ENCODE data around the gene TMEM44. TPM values are rescaled to one million over a fixed set of nuclear protein-coding genes. Genes with fewer than 3 reads are reported as not detected.
"Not testable (repeated sequence)": the region's sequence is repeated elsewhere in the genome, so short reads cannot be mapped to it uniquely, and the experiment has no call there.

Gene TMEM44
- total RNA-seq, 1 experiment from 2014 or later, result 15.4 TPM

DNA sequence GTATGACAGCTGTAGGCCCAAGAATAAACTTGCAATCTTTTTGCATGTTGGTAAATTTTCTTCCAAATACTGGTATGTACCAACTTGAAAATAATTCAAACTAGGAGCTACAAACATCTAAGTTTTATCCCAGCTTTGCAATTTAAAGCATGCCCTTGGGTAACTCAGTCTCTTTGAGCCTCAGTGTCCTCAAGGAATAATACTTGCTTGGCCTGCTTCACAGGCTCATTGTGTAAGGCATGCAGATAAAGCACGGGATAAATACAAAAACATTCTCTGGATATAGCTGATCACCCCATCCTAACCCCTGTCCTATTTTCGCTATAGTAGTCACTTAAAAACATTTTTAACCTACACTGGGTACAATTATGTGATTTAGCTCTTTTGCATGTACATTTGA is 9.6 kb upstream of the TMEM44 start:
- DNase-seq (ENCODE audit: low spot score), result no peak

DNA sequence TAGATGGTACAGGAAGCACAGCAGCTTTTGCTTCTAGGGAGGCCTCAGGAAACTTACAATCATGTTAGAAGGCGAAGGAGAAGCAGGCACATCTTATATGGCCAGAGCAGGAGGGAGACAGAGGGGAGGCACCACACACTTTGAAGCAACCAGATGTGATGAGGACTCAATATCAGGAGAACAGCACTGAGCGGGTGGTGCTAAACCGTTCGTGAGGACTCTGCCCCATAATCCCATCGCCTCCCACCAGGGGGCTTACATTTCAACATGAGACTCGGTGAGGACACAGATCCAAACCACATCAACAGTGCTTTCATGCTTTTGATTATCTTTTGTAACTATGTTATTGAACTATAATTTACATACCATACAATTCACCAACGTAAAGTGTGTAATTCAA is 7.6 kb upstream of the TMEM44 start:
- DNase-seq (ENCODE audit: low spot score), result peak; percentile 47

DNA sequence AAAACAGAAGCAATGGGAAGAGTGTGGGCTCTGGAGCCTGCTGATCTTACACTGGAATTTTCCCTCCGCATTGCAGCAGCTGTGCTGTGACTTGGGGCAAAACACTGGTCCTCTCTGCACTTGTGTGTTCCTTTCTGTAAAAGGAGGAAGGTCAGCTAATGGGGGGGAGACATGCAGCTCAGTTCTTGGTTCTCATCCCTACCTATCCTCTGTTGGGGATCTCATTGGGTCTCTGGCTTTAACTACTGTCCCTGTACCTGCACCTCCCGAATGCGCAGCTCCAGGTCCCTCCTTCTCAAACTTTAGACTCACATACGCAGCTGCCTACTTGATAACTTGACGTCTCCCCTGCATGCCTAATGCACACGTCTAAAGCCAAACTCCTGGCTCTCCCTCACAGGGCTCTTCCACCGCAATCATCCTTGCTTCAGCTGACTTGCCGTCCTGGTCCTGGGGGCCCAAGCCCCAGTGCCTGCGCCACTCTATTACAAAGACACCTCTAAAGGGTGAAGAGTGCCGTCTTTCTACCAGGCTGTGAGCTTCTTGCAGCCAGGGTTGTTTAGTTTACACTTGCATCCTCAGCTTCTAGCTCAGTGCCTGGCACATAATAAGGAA is 5.9 kb upstream of the TMEM44 start:
- DNase-seq (ENCODE audit: low spot score), result no peak

DNA sequence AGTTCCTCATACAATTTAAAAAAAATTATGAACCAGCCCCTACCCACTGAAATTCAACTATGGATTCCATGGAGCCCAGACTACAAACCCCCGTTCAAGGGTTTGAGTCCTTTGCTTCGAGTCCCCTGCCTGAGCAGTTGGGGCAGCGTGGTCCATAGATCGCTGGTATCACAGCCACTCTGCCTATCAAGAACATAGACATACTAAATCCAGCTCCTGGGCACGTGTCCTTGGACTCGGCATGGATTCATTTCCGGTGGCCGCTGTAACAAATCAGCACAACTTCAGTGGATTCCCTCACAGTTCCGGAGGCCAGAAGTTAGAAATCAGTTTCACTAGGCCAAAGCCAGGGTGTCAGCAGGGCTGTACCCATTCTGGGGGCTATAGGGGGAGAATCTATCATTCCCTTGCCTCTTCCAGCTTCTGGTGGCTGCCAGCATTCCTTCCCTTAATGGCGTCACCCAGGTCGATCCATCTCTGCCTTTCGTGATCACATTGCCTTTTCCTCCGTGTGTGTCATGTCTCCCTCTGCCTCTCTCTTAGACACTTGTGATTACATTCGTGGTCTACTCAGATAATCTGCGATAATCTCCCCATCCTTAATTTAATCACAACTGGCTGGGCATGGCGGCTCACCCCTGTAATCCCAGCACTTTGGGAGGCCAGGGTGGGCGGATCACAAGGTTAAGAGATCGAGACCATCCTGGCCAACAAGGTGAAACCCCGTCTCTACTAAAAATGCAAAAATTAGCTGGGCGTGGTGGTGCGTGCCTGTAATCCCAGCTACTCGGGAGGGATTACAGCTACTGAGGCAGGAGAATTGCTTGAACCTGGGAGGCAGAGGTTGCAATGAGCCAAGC is 4.6 kb upstream of the TMEM44 start:
- DNase-seq (ENCODE audit: low spot score), result no peak

DNA sequence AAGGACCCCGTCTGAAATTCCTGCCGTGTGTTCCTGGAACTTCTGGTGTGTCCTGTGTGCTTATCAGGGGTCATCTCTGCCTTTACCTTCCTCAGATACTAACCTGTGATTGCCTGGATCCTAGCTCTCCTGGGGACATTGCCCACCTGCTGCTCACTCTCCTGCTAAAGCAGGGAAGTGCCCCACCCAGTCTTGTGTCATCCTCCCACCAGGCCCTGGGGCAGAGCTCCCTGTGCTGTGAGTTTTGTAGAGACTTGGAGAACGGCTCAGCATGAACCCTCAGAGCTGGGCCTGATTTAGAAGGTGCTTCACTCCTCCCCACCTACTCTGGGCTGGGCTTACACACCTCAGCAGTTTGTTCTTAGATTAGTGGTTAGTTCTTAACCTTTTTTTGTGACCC is 3.8 kb upstream of the TMEM44 start:
- peak; percentile 36 for DNase-seq (ENCODE audit: low spot score)

DNA sequence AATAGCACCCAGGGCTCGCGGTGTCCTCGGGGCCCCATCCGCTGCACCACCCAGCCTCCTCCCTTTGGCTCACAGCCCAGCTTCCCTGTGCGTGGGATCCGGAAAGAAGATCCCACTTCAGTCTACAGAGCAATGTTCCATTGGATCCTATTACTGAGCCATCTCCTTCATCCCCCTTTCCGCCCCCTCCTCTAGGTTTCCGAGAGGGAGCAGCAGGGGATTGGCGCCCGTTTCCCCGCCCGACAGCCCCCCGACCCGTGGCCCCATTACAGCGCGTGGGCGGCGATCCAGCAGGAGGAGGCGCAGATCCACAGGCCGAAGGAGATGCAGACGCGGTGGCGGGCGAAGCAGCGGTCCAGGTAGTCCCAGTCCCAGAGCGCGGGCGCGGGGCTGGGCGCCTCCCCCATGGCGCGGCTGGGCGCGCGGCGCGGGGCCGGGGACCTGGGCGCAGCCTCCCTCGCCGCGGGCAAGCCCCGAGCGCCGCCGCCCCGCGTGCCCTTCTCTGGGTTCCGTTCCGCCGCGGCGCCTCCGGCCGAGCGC is 340 bp downstream of the TMEM44 start:
- DNase-seq (ENCODE audit: low spot score), result peak; percentile 42

DNA sequence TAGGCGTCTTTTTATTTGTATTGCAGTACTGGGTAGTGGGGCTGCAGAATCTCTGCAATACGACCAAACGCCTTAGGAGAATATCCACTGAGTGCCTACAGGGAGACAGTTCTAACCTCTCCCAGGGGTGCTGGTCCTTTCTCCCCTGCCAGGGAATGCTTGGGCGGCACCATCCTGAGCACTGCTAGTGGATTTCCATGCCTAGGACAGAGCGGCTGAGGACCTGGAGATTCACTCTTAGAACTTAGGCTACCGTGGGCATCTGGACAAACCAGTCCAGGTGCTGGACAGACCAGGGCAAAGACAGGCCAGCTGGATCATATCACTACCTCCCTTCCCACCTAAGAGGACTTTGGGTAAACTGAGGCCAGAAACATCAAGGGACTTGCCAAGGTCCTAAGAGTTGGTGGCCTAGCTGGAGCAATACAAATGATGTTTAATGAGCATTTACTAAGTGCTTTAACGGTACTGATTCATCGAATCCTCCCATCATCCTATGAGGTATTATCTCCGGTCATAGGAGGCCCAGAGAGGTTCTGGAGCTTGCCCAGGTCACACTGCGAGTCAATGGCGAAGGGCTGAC is 902 bp downstream of the TMEM44 start:
- no peak for DNase-seq (ENCODE audit: low spot score)

DNA sequence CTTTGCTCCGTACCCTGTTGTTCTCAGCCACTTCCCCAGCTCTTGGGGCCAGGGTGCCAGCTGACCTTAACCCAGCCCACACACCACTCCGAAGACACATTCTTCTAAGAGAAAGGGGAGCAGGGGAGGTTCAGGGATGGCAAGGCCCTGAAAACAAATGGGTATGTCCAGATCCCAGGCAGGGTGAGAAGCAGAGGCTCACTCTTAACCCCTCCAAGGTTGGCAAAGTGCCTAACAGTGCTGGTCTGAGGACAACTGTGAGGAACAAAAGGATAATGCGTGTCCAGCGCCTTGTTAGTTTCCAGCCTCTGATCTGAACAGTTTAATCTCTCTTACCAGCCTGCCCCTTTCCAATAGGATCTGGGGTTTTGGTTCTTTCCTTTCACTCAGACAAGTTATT is 1.5 kb downstream of the TMEM44 start:
- DNase-seq (ENCODE audit: low spot score), result no peak

DNA sequence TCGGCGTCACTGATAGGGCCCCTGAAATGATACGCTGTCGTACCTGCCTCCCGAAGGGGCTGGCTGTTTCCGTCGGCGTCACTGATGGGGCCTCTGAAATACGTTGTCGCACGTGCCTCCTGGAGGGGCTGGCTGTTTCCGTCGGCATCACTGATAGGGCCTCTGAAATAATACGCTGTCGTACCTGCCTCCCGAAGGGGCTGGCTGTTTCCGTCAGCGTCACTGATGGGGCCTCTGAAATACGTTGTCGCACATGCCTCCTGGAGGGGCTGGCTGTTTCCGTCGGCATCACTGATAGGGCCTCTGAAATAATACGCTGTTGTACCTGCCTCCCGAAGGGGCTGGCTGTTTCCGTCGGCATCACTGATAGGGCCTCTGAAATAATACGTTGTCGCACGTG is 2.5 kb downstream of the TMEM44 start:
- DNase-seq (ENCODE audit: low spot score), result not testable (repeated sequence)

DNA sequence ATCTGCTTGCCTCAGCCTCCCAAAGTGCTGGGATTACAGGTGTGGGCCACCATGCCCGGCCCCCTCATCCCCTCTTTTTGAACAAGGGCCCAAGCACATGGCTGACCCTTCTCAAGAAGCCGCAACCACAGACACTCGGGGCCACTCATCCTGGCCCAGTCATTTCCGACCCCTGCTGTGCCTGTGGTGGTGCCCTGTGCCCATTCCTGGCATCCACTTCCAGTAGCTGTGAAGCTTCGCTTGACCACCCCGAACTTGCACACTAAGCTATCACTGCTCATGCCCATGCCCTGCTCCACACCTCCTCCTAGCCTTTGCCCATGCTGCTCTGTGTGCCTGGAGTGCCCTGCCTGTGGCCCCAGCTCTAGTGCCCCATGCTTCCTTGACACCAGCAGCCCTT is 8.3 kb downstream of the TMEM44 start:
- no peak for DNase-seq (ENCODE audit: low spot score)

DNA sequence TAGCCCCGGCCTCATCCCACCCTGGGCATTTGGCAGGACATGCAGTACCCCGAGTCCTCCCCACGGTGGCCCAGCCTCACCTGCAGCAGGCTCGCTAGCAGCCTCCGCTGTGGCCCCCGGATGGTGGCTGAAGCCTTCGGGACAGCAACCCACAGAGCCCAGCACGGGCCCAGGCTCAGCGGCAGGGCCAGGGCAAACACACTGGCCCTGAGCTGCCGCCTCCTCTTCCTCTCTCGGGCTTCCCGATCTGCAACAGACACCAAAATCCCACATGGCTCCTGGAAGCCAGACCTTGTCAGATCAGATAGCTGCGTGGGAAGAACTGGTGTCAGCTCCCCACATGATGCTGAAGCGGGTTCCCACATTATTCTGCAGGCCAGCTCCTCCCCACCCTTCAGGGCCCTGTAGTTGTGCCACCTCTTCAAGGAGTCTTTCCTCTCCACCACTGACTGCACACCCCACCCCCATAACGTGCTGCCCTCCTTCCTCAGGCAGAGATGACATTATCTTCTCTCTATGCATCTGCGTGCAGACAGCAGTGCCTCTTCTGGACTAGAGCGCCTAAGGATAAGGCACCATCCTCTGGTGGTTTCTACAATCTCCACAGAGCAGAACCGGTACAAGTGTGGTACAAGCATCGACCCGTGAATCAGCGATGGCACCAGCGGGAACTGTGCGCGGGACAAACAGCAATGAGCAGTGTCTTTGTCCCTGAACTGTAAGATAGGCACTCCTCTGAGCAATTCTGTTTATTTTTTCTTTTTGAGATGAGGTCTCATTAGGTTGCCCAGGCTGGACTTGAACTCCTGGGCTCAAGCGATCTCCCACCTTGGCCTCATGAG is 9.5 kb downstream of the TMEM44 start:
- no peak for DNase-seq (ENCODE audit: low spot score)

DNA sequence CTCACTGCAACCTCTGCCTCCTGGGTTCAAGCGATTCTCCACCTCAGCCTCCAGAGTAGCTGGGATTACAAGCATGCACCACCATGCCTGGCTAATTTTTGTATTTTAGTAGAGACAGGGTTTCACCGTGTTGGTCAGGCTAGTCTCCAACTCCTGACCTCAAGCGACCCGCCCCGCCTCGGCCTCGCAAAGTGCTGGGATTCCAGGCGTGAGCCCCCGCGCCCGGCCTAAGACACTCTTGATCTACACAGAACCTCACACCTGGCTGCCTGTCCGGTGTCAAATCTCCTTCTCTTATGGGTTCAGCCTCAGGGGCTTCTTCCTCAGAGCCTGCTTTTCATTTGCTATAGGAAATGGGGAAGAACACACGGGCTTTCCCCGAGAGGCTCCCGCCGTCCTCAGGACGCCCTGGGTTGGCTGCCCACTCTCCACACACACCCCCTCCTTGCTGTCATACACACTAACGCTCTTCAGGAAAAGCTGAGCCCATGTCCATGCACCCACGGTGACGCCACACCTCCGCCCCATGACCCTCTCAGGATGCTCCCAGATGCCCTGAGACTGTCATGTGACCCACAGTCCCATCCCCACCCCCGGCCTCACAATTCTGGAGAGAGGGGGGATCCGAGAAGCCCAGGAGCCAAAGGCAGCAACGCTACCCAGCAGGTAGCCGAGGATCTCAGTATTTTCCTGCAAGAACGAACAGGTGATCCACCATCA is 10.4 kb downstream of the TMEM44 start:
- no peak for DNase-seq (ENCODE audit: low spot score)

DNA sequence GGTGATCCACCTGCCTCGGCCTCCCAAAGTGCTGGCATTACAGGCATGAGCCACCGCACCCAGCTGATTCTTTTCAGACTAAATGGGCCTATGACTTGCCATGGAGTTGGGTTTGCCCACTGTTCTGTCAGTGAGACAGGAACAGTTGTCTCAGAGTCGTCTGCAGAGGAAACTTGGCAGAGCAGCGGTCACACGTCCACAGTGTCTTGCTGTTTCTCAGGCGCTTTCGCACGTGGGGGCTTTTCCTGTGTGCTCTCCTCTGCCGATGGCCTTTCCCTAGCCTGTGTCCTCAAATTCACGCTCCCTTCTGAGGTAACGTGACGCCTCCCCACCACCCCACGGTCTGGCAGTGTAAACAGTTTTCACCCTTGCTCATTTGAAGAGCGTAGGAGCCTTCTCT is 11.3 kb downstream of the TMEM44 start:
- DNase-seq (ENCODE audit: low spot score), result no peak

DNA sequence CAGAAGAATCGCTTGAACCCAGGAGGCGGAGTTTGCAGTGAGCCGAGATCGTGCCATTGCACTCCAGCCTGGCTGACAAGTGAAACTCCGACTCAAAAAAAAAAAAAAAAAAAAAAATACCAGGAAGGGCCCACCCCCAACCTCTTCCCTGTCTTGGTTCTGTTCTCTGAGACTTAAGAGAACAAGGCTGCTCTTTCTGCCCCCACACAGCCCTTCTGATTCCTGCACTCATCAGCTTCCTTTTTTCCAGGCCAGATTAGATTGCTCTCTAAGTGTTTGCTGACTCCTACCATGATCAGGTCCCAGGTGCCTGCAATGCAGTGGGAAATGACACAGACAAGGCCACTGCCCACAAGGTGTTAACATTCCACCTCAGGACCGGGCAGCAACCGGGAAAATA is 13.0 kb downstream of the TMEM44 start:
- DNase-seq (ENCODE audit: low spot score), result no peak

DNA sequence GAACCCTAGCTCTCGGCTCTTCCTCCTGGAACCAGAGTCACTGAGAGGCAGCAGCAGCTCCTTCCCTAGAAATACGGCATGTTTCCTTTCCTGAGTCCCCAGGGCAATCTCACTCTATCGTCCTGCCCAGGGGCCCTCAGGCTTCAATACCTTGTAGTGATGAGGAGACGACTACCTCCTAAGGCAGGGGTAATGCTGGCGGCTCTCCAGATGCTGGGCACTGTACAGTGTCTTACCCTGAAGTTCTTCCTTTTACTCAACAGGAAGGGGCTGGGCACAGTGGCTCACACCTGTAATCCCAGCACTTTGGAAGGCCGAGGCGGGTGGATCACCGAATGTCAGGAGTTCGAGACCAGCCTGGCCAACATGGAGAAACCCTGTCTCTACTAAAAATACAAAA is 13.5 kb downstream of the TMEM44 start:
- DNase-seq (ENCODE audit: low spot score), result no peak

DNA sequence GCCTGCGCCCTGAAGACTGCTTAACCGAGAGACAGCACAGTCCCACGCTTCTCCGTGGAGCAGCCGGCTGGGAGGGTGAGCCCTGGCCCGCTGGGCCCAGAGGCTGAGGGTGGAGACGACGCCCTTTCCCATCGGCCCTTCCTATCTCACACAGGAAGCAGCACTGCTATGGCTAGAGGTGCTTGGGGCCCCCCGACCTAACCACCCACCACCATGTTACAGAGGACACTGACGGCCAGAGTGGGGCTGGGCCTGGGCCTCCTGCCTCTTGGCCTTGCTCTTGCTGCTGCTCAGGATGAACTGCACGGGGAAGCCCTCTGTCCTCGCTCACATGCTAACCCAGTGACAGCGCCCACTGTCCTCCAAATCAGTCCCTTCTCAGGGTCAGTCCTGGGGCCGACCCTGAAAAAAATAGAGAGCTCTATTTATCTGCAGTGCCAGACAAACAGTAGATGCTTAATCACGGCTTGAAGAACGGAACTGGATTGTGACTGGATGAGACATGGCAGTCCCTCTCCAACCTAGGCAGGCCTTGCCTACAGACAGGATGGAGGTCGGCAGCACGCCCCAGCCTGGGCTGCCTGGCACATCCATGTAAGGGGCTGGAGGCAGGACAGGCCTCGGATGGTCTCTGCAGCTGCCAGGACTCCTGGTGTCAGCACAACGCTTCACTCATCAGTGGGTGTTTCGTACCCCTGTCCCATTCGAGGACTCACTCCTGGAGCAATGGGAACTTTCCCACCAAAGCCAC is 14.2 kb downstream of the TMEM44 start:
- no peak for DNase-seq (ENCODE audit: low spot score)

DNA sequence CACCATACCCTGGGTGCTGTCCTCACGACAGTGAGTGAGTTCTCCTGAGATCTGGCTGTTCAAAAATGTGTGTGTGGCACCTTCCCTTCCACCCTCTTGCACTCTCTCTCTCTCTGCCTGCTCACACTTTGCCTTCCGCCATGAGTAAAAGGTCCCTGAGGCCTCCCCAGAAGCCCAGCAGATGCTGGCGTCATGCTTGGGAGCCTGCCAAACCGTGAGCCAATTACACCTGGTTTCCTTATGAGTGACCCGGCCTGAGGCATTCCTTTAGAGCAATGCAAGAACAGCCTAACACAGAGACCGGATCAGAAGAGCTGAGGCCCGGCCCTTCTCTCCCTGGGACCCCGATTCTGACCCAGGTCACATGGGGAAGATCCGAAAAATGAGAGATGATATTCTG is 15.4 kb downstream of the TMEM44 start:
- no peak for DNase-seq (ENCODE audit: low spot score)

DNA sequence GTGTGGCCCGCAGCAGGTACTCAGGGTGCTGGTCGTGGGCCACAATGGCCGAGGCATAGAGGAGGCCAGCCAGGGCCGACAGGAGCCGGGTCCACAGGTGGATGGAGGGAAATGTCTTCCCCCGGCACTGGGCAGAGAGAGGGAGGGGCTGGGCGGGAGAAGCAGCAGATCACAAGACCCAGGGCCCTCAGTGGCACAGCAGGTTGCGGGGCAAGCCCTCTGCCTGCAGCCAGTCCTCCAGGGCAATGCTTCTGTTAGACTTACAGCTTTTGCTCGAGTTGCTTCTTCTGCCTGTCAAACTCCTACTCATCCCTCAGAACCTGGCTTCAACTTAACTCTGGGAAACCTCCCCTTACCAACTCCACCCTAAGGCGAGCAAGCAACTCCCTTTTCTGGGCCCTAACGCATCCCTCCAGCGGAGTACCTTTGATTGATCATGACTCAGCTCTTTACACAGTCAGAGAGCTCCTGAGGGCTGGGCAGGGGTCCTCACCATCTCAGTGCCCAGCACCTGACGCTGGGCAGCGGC is 16.0 kb downstream of the TMEM44 start:
- no peak for DNase-seq (ENCODE audit: low spot score)

DNA sequence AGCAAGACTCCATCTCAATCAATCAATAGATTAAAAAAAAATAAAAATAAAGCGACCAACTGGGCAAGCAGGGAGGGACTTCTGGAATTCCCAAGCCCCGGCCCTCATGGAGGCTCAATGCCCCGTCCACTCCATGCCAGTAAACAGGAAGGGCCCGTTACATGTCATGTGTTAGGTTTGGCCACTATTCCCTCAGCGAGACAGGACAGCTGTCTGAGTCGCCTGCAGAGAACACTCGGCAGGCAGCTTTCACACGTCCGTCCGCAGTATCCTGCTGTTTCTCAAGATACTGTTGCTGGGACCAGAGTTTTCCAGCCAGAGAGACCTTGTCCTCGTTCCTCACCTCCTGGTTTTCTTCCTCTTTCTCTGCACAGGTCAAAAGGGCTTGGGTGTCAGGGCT is 18.0 kb downstream of the TMEM44 start:
- DNase-seq (ENCODE audit: low spot score), result no peak

DNA sequence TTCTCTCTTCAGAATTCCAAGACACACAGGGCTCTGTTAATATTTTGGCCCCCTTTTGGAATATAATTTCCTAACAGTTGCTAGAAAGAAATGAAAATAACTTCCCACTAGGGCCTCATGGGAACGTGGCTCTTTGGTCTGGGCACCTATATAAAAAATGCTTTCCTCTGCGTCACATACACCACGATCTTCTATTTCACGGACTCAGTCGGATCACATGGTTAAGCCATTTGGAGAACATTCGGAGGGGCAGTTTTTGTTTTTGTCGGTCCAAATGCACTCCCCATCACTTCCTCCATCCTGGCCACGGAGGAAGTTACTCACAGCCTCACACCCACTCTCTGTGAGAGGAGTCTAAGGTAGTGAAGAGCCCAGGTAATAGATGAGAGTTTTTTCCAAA is 21.0 kb downstream of the TMEM44 start:
- no peak for DNase-seq (ENCODE audit: low spot score)

Data from A172 (cell line).